Astrocyte (in vitro differentiated cells and primary cell): ENCODE data around the gene ANP32A. TPM values are rescaled to one million over a fixed set of nuclear protein-coding genes. Genes with fewer than 3 reads are reported as not detected.

Experiments
- DNase-seq: peaks from one replicate; pipeline ENCODE4 v3.0.0-alpha.2; 2010; ENCODE audit warnings: low read depth
- FAIRE-seq: peaks from 2 replicates; lab custom pipeline; 2011; peaks lifted over from hg19 to GRCh38; lab: Jason Lieb, UNC
- H2AFZ ChIP-seq: 2 replicates; pipeline ENCODE4 v1.6.0; 2012; ENCODE audit warnings: low read depth, low read length, inconsistent platforms
- H3K27ac ChIP-seq: 2 replicates; pipeline ENCODE4 v1.5.1; 2011; ENCODE audit warnings: low read depth, low read length, inconsistent platforms
- H3K27me3 ChIP-seq: 2 replicates; pipeline ENCODE4 v1.6.0; 2011; ENCODE audit warnings: low read length, inconsistent platforms; ENCODE audit not compliant: insufficient read depth
- H3K36me3 ChIP-seq: 2 replicates; pipeline ENCODE4 v1.5.1; 2011; ENCODE audit warnings: low read length, inconsistent platforms; ENCODE audit not compliant: insufficient read depth
- H3K4me1 ChIP-seq: 2 replicates; pipeline ENCODE4 v1.5.1; 2011; ENCODE audit warnings: low read length, inconsistent platforms; ENCODE audit not compliant: insufficient read depth
- H3K4me2 ChIP-seq: 2 replicates; pipeline ENCODE4 v1.6.0; 2012; ENCODE audit warnings: low read length, inconsistent platforms
- H3K4me3 ChIP-seq: 2 replicates; pipeline ENCODE4 v1.5.1; 2011; ENCODE audit warnings: low read depth, mild to moderate bottlenecking, low read length, inconsistent platforms; ENCODE audit not compliant: insufficient read depth
- H3K79me2 ChIP-seq: 2 replicates; pipeline ENCODE4 v1.6.0; 2012; ENCODE audit warnings: mild to moderate bottlenecking, low read length, inconsistent platforms; ENCODE audit not compliant: insufficient read depth
- H3K9ac ChIP-seq: 2 replicates; pipeline ENCODE4 v1.6.0; 2012; ENCODE audit warnings: mild to moderate bottlenecking, low read length, inconsistent platforms
- H3K9me3 ChIP-seq: 2 replicates; pipeline ENCODE4 v1.5.1; 2012; ENCODE audit warnings: low read depth, mild to moderate bottlenecking, low read length, inconsistent platforms; ENCODE audit not compliant: insufficient read depth
- H4K20me1 ChIP-seq: 2 replicates; pipeline ENCODE4 v1.6.0; 2012; ENCODE audit warnings: low read length, inconsistent platforms; ENCODE audit not compliant: insufficient read depth
- H3K27ac Mint-ChIP-seq: one replicate; pipeline ENCODE4 v1.8.0; 2021; ENCODE audit warnings: mild to moderate bottlenecking, mixed read lengths; ENCODE audit not compliant: unreplicated experiment
- H3K27me3 Mint-ChIP-seq: one replicate; pipeline ENCODE4 v1.8.0; 2021; ENCODE audit warnings: low read depth, mixed read lengths; ENCODE audit not compliant: unreplicated experiment
- H3K36me3 Mint-ChIP-seq: one replicate; pipeline ENCODE4 v1.8.0; 2021; ENCODE audit warnings: low read depth, mixed read lengths; ENCODE audit not compliant: unreplicated experiment
- H3K4me1 Mint-ChIP-seq: one replicate; pipeline ENCODE4 v1.8.0; 2021; ENCODE audit warnings: low read depth, mixed read lengths; ENCODE audit not compliant: unreplicated experiment
- H3K4me3 Mint-ChIP-seq: one replicate; pipeline ENCODE4 v1.8.0; 2021; ENCODE audit warnings: mild to moderate bottlenecking, moderate library complexity, mixed read lengths; ENCODE audit not compliant: unreplicated experiment
- H3K9me3 Mint-ChIP-seq: one replicate; pipeline ENCODE4 v1.8.0; 2021; ENCODE audit warnings: mild to moderate bottlenecking, mixed read lengths; ENCODE audit not compliant: unreplicated experiment
- CTCF ChIP-seq: IDR thresholded peaks from 2 replicates; pipeline ENCODE4 v1.5.1; 2011; ENCODE audit warnings: low read depth, mild to moderate bottlenecking, inconsistent platforms, low read length, moderate library complexity; ENCODE audit not compliant: insufficient read depth
- EZH2 ChIP-seq: IDR thresholded peaks from 2 replicates; pipeline ENCODE4 v1.6.1; 2012; ENCODE audit warnings: mild to moderate bottlenecking, low read length, inconsistent platforms; ENCODE audit not compliant: insufficient read depth
- total RNA-seq: library from RNA; stranded (reverse); gene quantifications from 2 replicates; pipeline ENCODE4 v1.2.1, GENCODE V29; 2021

The ANP32A gene
- total RNA-seq, 1 donor from 2014 or later, result 138 TPM

GRCh38 chr15:68734881-68735280 lies 85.8 kb downstream of the ANP32A start:
- Mint-ChIP-seq H3K4me3 (no peak overlapping the region), H3K27me3 (peaks cover 17% of the 10 kb centered on the region), H3K27ac (no peak overlapping the region), H3K9me3 (no peaks in the 10 kb centered on the region), H3K36me3 (peaks cover 2% of the 10 kb centered on the region), H3K4me1 (peaks cover 9% of the 10 kb centered on the region)
- TF ChIP-seq EZH2 (no peak), CTCF (no peak)
- Histone ChIP-seq H3K27ac (no peak overlapping the region), H3K27me3 (no peaks in the 10 kb centered on the region), H3K79me2 (no peaks in the 10 kb centered on the region), H3K9me3 (no peaks in the 10 kb centered on the region), H3K9ac (no peak overlapping the region), H3K4me3 (no peak overlapping the region), H3K36me3 (no peaks in the 10 kb centered on the region), H2AFZ (no peak overlapping the region), H3K4me1 (peaks cover 6% of the 10 kb centered on the region), H4K20me1 (no peaks in the 10 kb centered on the region), H3K4me2 (no peak overlapping the region)
- DNase-seq (no peak), FAIRE-seq (no peak)

DNA sequence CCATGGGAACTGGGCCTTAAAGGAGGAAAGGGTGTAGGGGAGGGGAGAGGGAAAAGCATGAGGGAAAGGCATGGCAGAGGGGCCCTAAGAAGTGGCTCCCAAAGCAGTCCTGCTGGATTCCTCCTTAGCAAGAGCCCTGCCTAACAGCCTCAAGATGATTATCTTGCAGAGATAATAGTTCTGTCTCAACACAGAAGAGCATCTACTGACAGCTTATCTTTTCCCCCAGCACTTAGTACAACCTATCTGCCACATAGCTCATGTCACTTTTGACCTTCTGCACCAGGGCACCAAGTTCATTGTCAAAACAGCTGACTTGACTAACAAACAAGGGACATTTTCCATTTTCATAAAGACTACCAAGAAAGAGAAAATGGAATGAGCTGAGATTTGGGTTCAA lies 86.3 kb downstream of the ANP32A start:
- H3K79me2 ChIP-seq, result no peaks in the 10 kb centered on the region
- H3K4me2 ChIP-seq, result no peak overlapping the region
- H3K36me3 Mint-ChIP-seq, result peaks cover 2% of the 10 kb centered on the region
- no peak overlapping the region for H3K27ac ChIP-seq
- H3K9me3 ChIP-seq, result no peaks in the 10 kb centered on the region
- H3K27me3 Mint-ChIP-seq, result peaks cover 17% of the 10 kb centered on the region
- H3K27ac Mint-ChIP-seq, result no peak overlapping the region
- no peak overlapping the region for H3K4me3 ChIP-seq
- no peaks in the 10 kb centered on the region for H4K20me1 ChIP-seq
- H3K36me3 ChIP-seq, result no peaks in the 10 kb centered on the region
- no peaks in the 10 kb centered on the region for H3K27me3 ChIP-seq
- FAIRE-seq (no peak), DNase-seq (no peak)
- H2AFZ ChIP-seq, result no peak overlapping the region
- TF ChIP-seq CTCF (no peak), EZH2 (no peak)
- H3K4me1 ChIP-seq, result peaks cover 9% of the 10 kb centered on the region
- no peaks in the 10 kb centered on the region for H3K9me3 Mint-ChIP-seq
- H3K4me3 Mint-ChIP-seq, result no peak overlapping the region
- no peak overlapping the region for H3K9ac ChIP-seq
- peaks cover 6% of the 10 kb centered on the region for H3K4me1 Mint-ChIP-seq

DNA sequence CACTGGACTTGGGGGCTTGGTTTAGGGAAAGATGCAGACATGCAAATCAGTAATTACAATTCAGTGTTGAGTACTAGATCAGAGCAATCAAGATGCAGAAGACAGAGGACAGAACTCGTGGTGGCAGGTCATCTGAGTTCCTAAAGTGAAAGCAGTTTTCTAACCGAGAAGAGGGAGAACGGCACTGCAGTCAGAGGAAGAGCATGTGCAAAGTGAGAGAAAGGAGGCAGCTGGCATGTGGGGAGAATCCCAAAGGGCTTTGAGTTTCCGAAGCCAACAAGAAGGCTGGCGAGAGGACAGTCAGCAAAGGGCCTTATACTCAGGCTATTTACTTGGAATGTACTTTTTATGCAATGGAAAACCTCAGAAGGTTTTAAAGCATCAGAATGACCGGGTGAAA lies 87.0 kb downstream of the ANP32A start:
- H3K27ac ChIP-seq, result no peak overlapping the region
- H3K27ac Mint-ChIP-seq, result no peak overlapping the region
- H3K36me3 ChIP-seq, result no peaks in the 10 kb centered on the region
- TF ChIP-seq CTCF, result no peak
- TF ChIP-seq EZH2, result no peak
- H3K4me1 ChIP-seq, result peaks cover 9% of the 10 kb centered on the region
- peaks cover 17% of the 10 kb centered on the region for H3K27me3 Mint-ChIP-seq
- no peak overlapping the region for H2AFZ ChIP-seq
- no peaks in the 10 kb centered on the region for H4K20me1 ChIP-seq
- H3K4me3 Mint-ChIP-seq, result no peak overlapping the region
- H3K79me2 ChIP-seq, result no peaks in the 10 kb centered on the region
- no peaks in the 10 kb centered on the region for H3K9me3 Mint-ChIP-seq
- FAIRE-seq, result no peak
- no peaks in the 10 kb centered on the region for H3K9me3 ChIP-seq
- no peak overlapping the region for H3K4me2 ChIP-seq
- H3K4me3 ChIP-seq, result no peak overlapping the region
- no peaks in the 10 kb centered on the region for H3K27me3 ChIP-seq
- peaks cover 6% of the 10 kb centered on the region for H3K4me1 Mint-ChIP-seq
- no peak overlapping the region for H3K9ac ChIP-seq
- DNase-seq, result no peak
- peaks cover 2% of the 10 kb centered on the region for H3K36me3 Mint-ChIP-seq
